WTC11 (cell line): ENCODE data around the gene ZBTB32. TPM values are rescaled to one million over a fixed set of nuclear protein-coding genes. Genes with fewer than 3 reads are reported as not detected.

Source experiments
- ATAC-seq: fragments of 200-7000 bp; cut with Tn5 transposase; 2 replicates; pipeline ENCODE4 v1.10.0; 2021; ENCODE audit warnings: mild to moderate bottlenecking, moderate library complexity
- CTCF ChIA-PET: fragments of 300-600 bp; sonication (Branson Sonifier 250); formaldehyde crosslinking; loops from one replicate; lab custom pipeline; 2021; ENCODE audit warnings: antibody characterized with exemption; lab: Charles Lee
- POLR2A ChIA-PET: fragments of 350-600 bp; sonication (Branson Sonifier 250); formaldehyde crosslinking; loops from one replicate; lab custom pipeline; 2021; ENCODE audit warnings: antibody characterized with exemption; lab: Charles Lee
- DNase-seq: peaks from one replicate; pipeline ENCODE4 v3.0.0; 2021; ENCODE audit warnings: low spot score
- H3K27ac Mint-ChIP-seq: 2 replicates; pipeline ENCODE4 v1.8.0; 2021; ENCODE audit warnings: mixed read lengths
- H3K27me3 Mint-ChIP-seq: 2 replicates; pipeline ENCODE4 v1.8.0; 2021; ENCODE audit warnings: low read depth, mild to moderate bottlenecking, moderate library complexity, mixed read lengths
- H3K36me3 Mint-ChIP-seq: 2 replicates; pipeline ENCODE4 v1.8.0; 2021; ENCODE audit warnings: mixed read lengths
- H3K4me1 Mint-ChIP-seq: 2 replicates; pipeline ENCODE4 v1.8.0; 2022; ENCODE audit warnings: mixed read lengths
- H3K4me3 Mint-ChIP-seq: 2 replicates; pipeline ENCODE4 v1.8.0; 2021; ENCODE audit warnings: mild to moderate bottlenecking, moderate library complexity, mixed read lengths
- H3K9me3 Mint-ChIP-seq: 2 replicates; pipeline ENCODE4 v1.8.0; 2021; ENCODE audit warnings: mixed read lengths
- ATF1 ChIP-seq: sonication (generic); formaldehyde crosslinking; IDR thresholded peaks from 2 replicates; pipeline ENCODE4 v1.8.1; 2023; ENCODE audit warnings: mild to moderate bottlenecking, moderate library complexity, missing genetic modification reagents
- ATF6 ChIP-seq: sonication (generic); formaldehyde crosslinking; IDR thresholded peaks from 2 replicates; pipeline ENCODE4 v1.8.1; 2023; ENCODE audit warnings: mild to moderate bottlenecking, missing genetic modification reagents
- CBFB ChIP-seq: sonication (generic); formaldehyde crosslinking; IDR thresholded peaks from 2 replicates; pipeline ENCODE4 v1.8.1; 2022; ENCODE audit warnings: mild to moderate bottlenecking, low read depth, missing genetic modification reagents
- E2F1 ChIP-seq: sonication (generic); formaldehyde crosslinking; IDR thresholded peaks from 2 replicates; pipeline ENCODE4 v1.8.0; 2022; ENCODE audit warnings: mild to moderate bottlenecking, missing genetic modification reagents
- ETV6 ChIP-seq: sonication (generic); formaldehyde crosslinking; IDR thresholded peaks from 2 replicates; pipeline ENCODE4 v1.8.1; 2022; ENCODE audit warnings: mild to moderate bottlenecking, missing genetic modification reagents
- FOXJ3 ChIP-seq: sonication (generic); formaldehyde crosslinking; IDR thresholded peaks from 2 replicates; pipeline ENCODE4 v1.9.0; 2021; ENCODE audit warnings: missing genetic modification reagents, mild to moderate bottlenecking, borderline replicate concordance
- FOXK1 ChIP-seq: sonication (generic); formaldehyde crosslinking; IDR thresholded peaks from 2 replicates; pipeline ENCODE4 v1.8.0; 2022; ENCODE audit warnings: mild to moderate bottlenecking, moderate library complexity, missing genetic modification reagents
- FOXP4 ChIP-seq: sonication (generic); formaldehyde crosslinking; IDR thresholded peaks from 2 replicates; pipeline ENCODE4 v1.8.0; 2022; ENCODE audit warnings: mild to moderate bottlenecking, missing genetic modification reagents
- GRHL2 ChIP-seq: fragments of 250-450 bp; sonication (Bioruptor Pico); IDR thresholded peaks from 2 replicates; pipeline ENCODE4 v1.8.0; 2022; ENCODE audit warnings: mild to moderate bottlenecking, moderate library complexity; ENCODE audit not compliant: insufficient replicate concordance, severe bottlenecking
- MAX ChIP-seq: sonication (generic); formaldehyde crosslinking; IDR thresholded peaks from 2 replicates; pipeline ENCODE4 v1.8.0; 2022; ENCODE audit warnings: mild to moderate bottlenecking, missing genetic modification reagents
- MXD4 ChIP-seq: fragments of 250-450 bp; sonication (Bioruptor Pico); IDR thresholded peaks from 2 replicates; pipeline ENCODE4 v1.8.0; 2021; ENCODE audit warnings: mild to moderate bottlenecking, moderate library complexity, borderline replicate concordance
- MYBL2 ChIP-seq: sonication (generic); formaldehyde crosslinking; IDR thresholded peaks from 2 replicates; pipeline ENCODE4 v1.8.1; 2023; ENCODE audit warnings: mild to moderate bottlenecking, moderate library complexity, missing genetic modification reagents
- NFYB ChIP-seq: sonication (generic); formaldehyde crosslinking; conservative IDR thresholded peaks from 2 replicates; pipeline ENCODE4 v1.8.0; 2022; ENCODE audit warnings: low read depth, missing genetic modification reagents
- NR1H2 ChIP-seq: sonication (generic); formaldehyde crosslinking; IDR thresholded peaks from 2 replicates; pipeline ENCODE4 v1.9.0; 2021; ENCODE audit warnings: mild to moderate bottlenecking, moderate library complexity, missing genetic modification reagents
- TCF7 ChIP-seq: sonication (generic); formaldehyde crosslinking; IDR thresholded peaks from 2 replicates; pipeline ENCODE4 v1.8.0; 2022; ENCODE audit warnings: mild to moderate bottlenecking, low read depth, missing genetic modification reagents, moderate library complexity
- TEAD1 ChIP-seq: sonication (generic); formaldehyde crosslinking; IDR thresholded peaks from 2 replicates; pipeline ENCODE4 v1.8.0; 2022; ENCODE audit warnings: mild to moderate bottlenecking, missing genetic modification reagents
- TEAD4 ChIP-seq: sonication (generic); formaldehyde crosslinking; IDR thresholded peaks from 2 replicates; pipeline ENCODE4 v1.8.0; 2022; ENCODE audit warnings: mild to moderate bottlenecking, missing genetic modification reagents
- USF2 ChIP-seq: sonication (generic); formaldehyde crosslinking; IDR thresholded peaks from 2 replicates; pipeline ENCODE4 v1.8.1; 2023; ENCODE audit warnings: mild to moderate bottlenecking, missing genetic modification reagents, moderate library complexity
- ZBTB21 ChIP-seq: sonication (generic); formaldehyde crosslinking; IDR thresholded peaks from 2 replicates; pipeline ENCODE4 v1.8.1; 2023; ENCODE audit warnings: mild to moderate bottlenecking, missing genetic modification reagents, borderline replicate concordance
- ZBTB43 ChIP-seq: sonication (generic); formaldehyde crosslinking; IDR thresholded peaks from 2 replicates; pipeline ENCODE4 v1.8.1; 2023; ENCODE audit warnings: mild to moderate bottlenecking, missing genetic modification reagents
- ZMAT4 ChIP-seq: fragments of 250-450 bp; sonication (Bioruptor Pico); IDR thresholded peaks from 2 replicates; pipeline ENCODE4 v1.9.0; 2021; ENCODE audit warnings: mild to moderate bottlenecking
- ZNF138 ChIP-seq: sonication (generic); formaldehyde crosslinking; conservative IDR thresholded peaks from 2 replicates; pipeline ENCODE4 v1.8.1; 2022; ENCODE audit warnings: mild to moderate bottlenecking, moderate library complexity, missing genetic modification reagents
- ZNF232 ChIP-seq: sonication (generic); formaldehyde crosslinking; IDR thresholded peaks from 2 replicates; pipeline ENCODE4 v1.8.0; 2022; ENCODE audit warnings: mild to moderate bottlenecking, missing genetic modification reagents
- ZNF317 ChIP-seq: sonication (generic); formaldehyde crosslinking; IDR thresholded peaks from 2 replicates; pipeline ENCODE4 v1.8.1; 2023; ENCODE audit warnings: low read depth, mild to moderate bottlenecking, moderate library complexity, missing genetic modification reagents, borderline replicate concordance
- ZNF416 ChIP-seq: fragments of 250-450 bp; sonication (Bioruptor Pico); IDR thresholded peaks from 2 replicates; pipeline ENCODE4 v1.9.0; 2021; ENCODE audit warnings: mild to moderate bottlenecking, inconsistent platforms
- ZNF425 ChIP-seq: fragments of 250-450 bp; sonication (Bioruptor Pico); conservative IDR thresholded peaks from 2 replicates; pipeline ENCODE4 v1.9.0; 2021; ENCODE audit warnings: mild to moderate bottlenecking
- total RNA-seq: library from RNA; stranded (reverse); gene quantifications from 3 replicates; pipeline ENCODE4 v1.2.3, GENCODE V29; 2021

Gene ZBTB32
- total RNA-seq, 1 experiment from 2014 or later, result 0.11 TPM

GRCh38 chr19:35757749-35758608 is 53.6 kb downstream of the ZBTB32 start, which contains the start of gene PROSER3 (continued):
- TF ChIP-seq FOXK1 (CRISPR knock-in tag) (0 out of 2 replicates have a peak, but pooled peaks have one; percentile 56), CBFB (no peak), TEAD1 (CRISPR knock-in tag) (no peak), ZNF138 (no peak), NFYB (CRISPR knock-in tag) (peak; percentile 100), ETV6 (CRISPR knock-in tag) (0 out of 2 replicates have a peak, but pooled peaks have one; percentile 19), E2F1 (CRISPR knock-in tag) (no peak), TEAD4 (no peak), ATF1 (CRISPR knock-in tag) (no peak), ZNF416 (CRISPR knock-in tag) (0 out of 2 replicates have a peak, but pooled peaks have one; percentile 51), GRHL2 (CRISPR knock-in tag) (no peak), ZBTB21 (CRISPR knock-in tag) (no peak), MYBL2 (CRISPR knock-in tag) (no peak; the same call in 1 of the 2 replicates), ZNF317 (CRISPR knock-in tag) (no peak), MAX (CRISPR knock-in tag) (no peak), FOXP4 (CRISPR knock-in tag) (peak; percentile 54; the same call in 1 of the 2 replicates), ZNF425 (CRISPR knock-in tag) (no peak), ZMAT4 (CRISPR knock-in tag) (no peak), TCF7 (CRISPR knock-in tag) (no peak), ZNF232 (CRISPR knock-in tag) (no peak)

- Mint-ChIP-seq H3K27ac (no peak overlapping the region), H3K36me3 (peaks cover 16% of the 10 kb centered on the region), H3K4me1 (peaks cover 16% of the 10 kb centered on the region), H3K27me3 (peaks cover 22% of the 10 kb centered on the region), H3K4me3 (peak overlapping the region; percentile 94), H3K9me3 (no peaks in the 10 kb centered on the region)
- DNase-seq, result no peak
- ATAC-seq, result no peak
- POLR2A ChIA-PET, result no interaction called here
- CTCF ChIA-PET, result interaction anchor here (1.0 kb wide), 1 partner anchor 25 kb away, joined by 6 read pairs; no protein-coding TSS in a partner anchor
- TF ChIP-seq MAX (CRISPR knock-in tag), result no peak
- TF ChIP-seq USF2, result no peak
- no peak for TF ChIP-seq ATF6 (CRISPR knock-in tag)
- TF ChIP-seq NR1H2 (CRISPR knock-in tag), result no peak
- no peak for TF ChIP-seq ZBTB43 (CRISPR knock-in tag)
- no peak for TF ChIP-seq MXD4 (CRISPR knock-in tag)
- no peak for TF ChIP-seq FOXJ3 (CRISPR knock-in tag)
Measured at GRCh38 chr19:35759697-35760096, 55.3 kb downstream of the ZBTB32 start.
